IPS-18a (cell line): ENCODE results near the gene JARID2.

Experiments
- H3K27ac ChIP-seq: one replicate; pipeline ENCODE4 v1.5.1; 2013; ENCODE audit warnings: low read length
- H3K27me3 ChIP-seq: one replicate; pipeline ENCODE4 v1.6.1; 2013; ENCODE audit warnings: mild to moderate bottlenecking, low read length; ENCODE audit not compliant: control insufficient read depth, insufficient read depth
- H3K36me3 ChIP-seq: one replicate; pipeline ENCODE4 v1.6.1; 2013; ENCODE audit warnings: low read depth, low read length; ENCODE audit not compliant: control insufficient read depth
- H3K4me1 ChIP-seq: one replicate; pipeline ENCODE4 v1.6.1; 2013; ENCODE audit warnings: low read depth, low read length; ENCODE audit not compliant: control insufficient read depth
- H3K4me3 ChIP-seq: one replicate; pipeline ENCODE4 v1.5.1; 2013; ENCODE audit warnings: low read length
- H3K9ac ChIP-seq: one replicate; pipeline ENCODE4 v1.6.1; 2013; ENCODE audit warnings: mild to moderate bottlenecking, low read length, moderate library complexity
- H3K9me3 ChIP-seq: one replicate; pipeline ENCODE4 v1.6.1; 2013; ENCODE audit warnings: low read depth, low read length; ENCODE audit not compliant: control insufficient read depth

JARID2 gene

DNA sequence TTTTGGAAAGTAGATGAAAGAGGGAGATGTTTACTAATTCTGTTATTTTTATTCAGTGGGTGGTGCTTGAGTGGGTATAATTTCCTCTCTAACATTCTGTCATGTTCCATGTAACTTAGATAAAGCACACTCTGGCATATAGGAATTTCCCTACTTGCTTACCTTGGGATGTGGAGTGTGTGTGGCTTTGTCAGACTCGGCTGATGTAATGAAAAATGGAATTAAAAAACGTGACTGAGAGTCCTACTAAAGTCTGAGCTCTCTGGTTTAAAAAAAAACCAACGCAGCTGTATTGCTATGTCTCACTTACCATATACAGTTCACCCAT, 98.3 kb downstream of the JARID2 start:
- Histone ChIP-seq H3K27ac (no peak overlapping the region), H3K9me3 (no peaks in the 10 kb centered on the region), H3K4me3 (no peak overlapping the region), H3K36me3 (no peaks in the 10 kb centered on the region), H3K9ac (no peak overlapping the region), H3K27me3 (no peaks in the 10 kb centered on the region), H3K4me1 (peaks cover 45% of the 10 kb centered on the region)

DNA sequence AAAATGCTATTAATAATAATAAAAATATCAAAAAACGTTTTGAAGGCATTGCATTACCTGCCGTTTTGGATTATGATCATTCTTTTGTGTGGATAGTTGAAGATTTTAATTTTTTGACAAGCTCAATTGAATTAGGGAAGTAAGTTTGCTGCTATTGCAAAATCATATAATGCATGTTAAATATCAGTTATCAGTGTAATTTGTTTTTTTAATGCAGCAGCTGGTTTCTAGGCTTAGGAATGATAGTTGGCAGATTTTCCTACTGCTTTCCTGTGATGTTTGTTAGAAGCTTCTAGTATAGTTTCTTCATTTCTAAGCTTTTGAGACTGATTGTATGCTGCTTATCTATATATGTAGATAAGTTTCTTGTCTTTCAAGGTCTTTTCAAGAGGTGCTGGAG, 99.0 kb downstream of the JARID2 start:
- no peaks in the 10 kb centered on the region for H3K36me3 ChIP-seq

DNA sequence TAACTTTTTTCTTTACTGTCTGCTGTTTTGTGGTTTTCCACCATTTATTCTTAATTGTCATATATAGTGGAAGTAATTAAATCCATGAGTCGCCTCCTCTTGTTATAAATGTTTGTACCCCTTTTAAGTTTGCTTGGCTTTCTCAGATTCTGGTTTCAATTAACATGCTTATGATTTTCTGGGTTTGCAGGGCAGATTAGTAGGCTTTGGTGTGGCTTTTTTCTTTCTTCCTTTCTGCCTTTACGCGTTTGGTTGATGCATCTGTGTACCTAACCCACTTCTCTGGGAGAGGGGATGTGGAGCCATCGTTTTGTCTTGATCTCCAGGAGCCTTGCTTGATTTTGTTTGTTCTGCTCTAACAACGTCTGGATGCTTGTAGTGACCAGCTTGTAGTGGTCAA, 100.4 kb downstream of the JARID2 start:
- H3K36me3 ChIP-seq, result no peaks in the 10 kb centered on the region
- H3K27me3 ChIP-seq, result no peaks in the 10 kb centered on the region
- H3K9me3 ChIP-seq, result no peaks in the 10 kb centered on the region
- peaks cover 52% of the 10 kb centered on the region for H3K4me1 ChIP-seq
- no peak overlapping the region for H3K27ac ChIP-seq
- no peak overlapping the region for H3K9ac ChIP-seq
- no peak overlapping the region for H3K4me3 ChIP-seq

More for the DNA sequence above, 99.0 kb downstream of the JARID2 start:
- Histone ChIP-seq H3K27me3 (no peaks in the 10 kb centered on the region), H3K27ac (no peak overlapping the region), H3K9me3 (no peaks in the 10 kb centered on the region), H3K9ac (no peak overlapping the region), H3K4me3 (no peak overlapping the region), H3K4me1 (peaks cover 51% of the 10 kb centered on the region)

DNA sequence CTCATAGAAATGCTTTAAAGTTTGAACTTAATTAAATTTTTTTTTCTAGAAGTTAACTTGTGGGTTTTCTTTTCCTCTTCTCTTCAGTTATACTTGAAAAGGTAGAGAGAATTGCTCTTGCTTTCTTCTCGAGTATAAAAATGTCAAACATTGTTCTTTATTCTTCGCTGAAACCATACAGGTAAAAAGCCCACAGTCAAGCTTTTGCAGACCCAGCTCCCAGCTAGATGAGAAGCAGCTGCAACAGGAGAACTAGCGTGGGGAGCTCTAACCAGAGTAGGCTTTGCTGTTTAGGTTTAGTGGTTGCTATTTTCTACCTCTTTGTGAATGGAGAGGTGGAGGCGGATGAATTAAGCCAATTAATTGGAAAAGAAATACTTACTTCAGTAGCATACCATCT, 102.7 kb downstream of the JARID2 start:
- H3K9me3 ChIP-seq, result no peaks in the 10 kb centered on the region
- no peak overlapping the region for H3K27ac ChIP-seq
- H3K4me1 ChIP-seq, result peaks cover 63% of the 10 kb centered on the region
- H3K9ac ChIP-seq, result no peak overlapping the region
- no peak overlapping the region for H3K4me3 ChIP-seq
- no peaks in the 10 kb centered on the region for H3K27me3 ChIP-seq
- H3K36me3 ChIP-seq, result no peaks in the 10 kb centered on the region

DNA sequence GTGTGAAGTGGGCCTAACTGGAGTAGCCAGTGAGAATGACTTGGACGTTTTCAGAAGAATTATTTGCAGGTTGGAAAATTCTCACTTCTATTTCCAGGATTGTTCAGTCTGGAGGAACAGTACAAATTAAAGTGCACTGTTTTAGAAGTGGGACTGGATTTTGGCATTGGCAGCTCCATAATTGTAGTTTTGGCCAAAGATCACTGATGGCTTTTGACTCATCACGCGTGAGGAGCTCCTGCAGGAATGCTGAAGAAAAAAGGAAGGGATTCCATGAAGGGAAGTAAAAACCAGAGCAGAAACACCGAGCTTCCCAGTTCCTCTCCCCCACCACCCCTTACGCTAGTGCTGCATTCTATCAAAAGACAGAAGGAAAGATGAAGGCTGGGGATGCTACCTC, 103.5 kb downstream of the JARID2 start:
- H3K9me3 ChIP-seq, result no peaks in the 10 kb centered on the region
- no peak overlapping the region for H3K9ac ChIP-seq
- H3K27ac ChIP-seq, result no peak overlapping the region
- H3K4me3 ChIP-seq, result no peak overlapping the region
- no peaks in the 10 kb centered on the region for H3K27me3 ChIP-seq
- peaks cover 63% of the 10 kb centered on the region for H3K4me1 ChIP-seq
- H3K36me3 ChIP-seq, result no peaks in the 10 kb centered on the region

DNA sequence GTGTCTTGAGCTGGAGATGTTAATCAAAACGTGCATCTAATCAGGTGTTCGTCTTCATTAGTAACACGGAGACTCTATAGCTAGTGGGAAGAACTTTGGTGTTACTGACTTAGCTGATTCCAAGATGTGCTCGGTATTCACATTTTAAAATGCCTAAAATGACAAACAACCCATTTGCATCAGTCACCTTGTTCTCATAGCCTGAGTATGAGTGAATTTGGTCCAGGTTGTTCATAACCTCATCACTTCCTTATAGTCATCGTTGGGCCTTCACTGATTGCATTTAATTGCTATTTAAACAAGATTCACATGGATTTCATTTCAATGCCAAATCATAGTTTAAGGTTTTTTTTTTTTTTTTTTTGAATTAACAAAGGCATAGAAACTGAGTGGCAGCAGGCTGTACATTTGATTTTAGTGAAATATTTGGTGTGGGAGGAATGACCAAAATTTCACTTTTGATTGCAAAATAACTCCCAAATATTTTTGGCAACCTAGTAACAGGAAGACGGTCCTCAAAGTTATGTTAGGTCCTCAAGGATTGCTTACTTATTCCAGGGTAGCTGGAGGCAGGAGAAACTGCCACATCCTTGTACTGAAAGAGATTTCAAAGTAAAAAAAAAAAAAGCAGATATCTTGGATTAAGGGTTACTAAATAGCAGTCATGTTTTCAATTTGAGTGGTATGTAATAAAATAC, 104.7 kb downstream of the JARID2 start:
- Histone ChIP-seq H3K4me1 (peaks cover 63% of the 10 kb centered on the region), H3K36me3 (no peaks in the 10 kb centered on the region), H3K9ac (no peak overlapping the region), H3K9me3 (no peaks in the 10 kb centered on the region), H3K27me3 (no peaks in the 10 kb centered on the region), H3K27ac (no peak overlapping the region), H3K4me3 (no peak overlapping the region)

DNA sequence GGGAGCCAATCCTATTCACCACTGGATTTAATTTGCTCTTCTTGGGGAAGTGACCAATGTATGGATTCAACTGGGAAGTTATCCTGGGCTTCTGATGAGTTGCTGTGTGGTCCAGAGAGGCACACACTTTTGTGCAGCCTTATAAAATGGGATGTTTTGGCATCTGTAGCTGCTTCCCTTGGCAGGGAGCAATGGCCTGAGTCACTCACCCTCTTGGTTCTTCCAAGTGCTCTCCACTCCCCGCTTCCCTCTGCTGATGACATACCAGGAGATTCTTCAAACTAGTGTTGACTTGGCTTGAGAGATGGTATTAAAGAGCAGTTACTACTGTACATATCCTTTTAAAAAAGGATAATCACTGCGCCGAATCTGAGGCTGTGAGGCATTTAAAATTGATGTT, 105.8 kb downstream of the JARID2 start:
- no peaks in the 10 kb centered on the region for H3K36me3 ChIP-seq

DNA sequence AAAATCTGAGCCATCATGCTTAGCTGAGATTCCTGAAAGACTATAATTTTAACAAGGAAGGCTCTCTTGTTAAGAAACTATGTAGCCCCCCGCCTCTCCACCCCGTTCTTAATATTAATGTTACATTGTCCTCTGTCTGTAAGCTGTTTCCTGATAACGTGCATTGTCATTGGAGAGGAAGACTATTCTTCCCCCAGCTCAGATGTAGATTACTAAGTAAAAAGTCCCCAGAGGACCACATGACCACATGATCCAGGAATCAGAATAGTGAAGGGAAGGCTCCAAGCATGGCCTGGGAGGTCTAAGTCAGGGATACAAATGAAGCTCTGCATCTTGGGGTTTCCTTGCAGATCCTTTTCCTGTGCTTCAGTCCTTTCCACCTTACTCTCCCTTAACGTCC, 106.4 kb downstream of the JARID2 start:
- no peak overlapping the region for H3K9ac ChIP-seq
- no peaks in the 10 kb centered on the region for H3K36me3 ChIP-seq
- no peak overlapping the region for H3K27ac ChIP-seq
- H3K4me1 ChIP-seq, result peaks cover 70% of the 10 kb centered on the region
- no peaks in the 10 kb centered on the region for H3K9me3 ChIP-seq
- no peaks in the 10 kb centered on the region for H3K27me3 ChIP-seq
- H3K4me3 ChIP-seq, result no peak overlapping the region

More for the DNA sequence above, 105.8 kb downstream of the JARID2 start:
- H3K4me1 ChIP-seq, result peaks cover 64% of the 10 kb centered on the region
- no peak overlapping the region for H3K4me3 ChIP-seq
- H3K9me3 ChIP-seq, result no peaks in the 10 kb centered on the region
- H3K27me3 ChIP-seq, result no peaks in the 10 kb centered on the region
- no peak overlapping the region for H3K9ac ChIP-seq
- H3K27ac ChIP-seq, result no peak overlapping the region

DNA sequence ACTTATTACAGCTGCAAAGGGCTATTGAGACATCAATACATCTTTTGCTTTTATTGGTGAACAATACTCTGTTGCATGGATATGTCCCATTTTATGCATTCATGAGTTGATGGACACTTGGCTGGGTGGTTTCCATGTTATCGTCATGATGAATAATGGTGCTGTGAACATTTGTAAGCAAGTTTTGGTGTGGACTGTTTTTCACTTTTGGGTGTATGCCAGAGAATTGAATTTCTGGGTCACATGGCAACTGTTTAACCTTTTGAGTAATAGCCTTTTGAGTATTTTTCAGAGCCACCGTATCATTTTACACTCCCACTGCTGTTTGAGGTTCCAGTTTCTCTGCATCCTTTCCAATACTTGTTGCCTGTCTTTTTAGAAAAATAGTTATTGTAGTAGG, 107.0 kb downstream of the JARID2 start:
- Histone ChIP-seq H3K27ac (no peak overlapping the region), H3K27me3 (no peaks in the 10 kb centered on the region), H3K4me3 (no peak overlapping the region), H3K9ac (no peak overlapping the region), H3K36me3 (no peaks in the 10 kb centered on the region), H3K4me1 (peaks cover 75% of the 10 kb centered on the region), H3K9me3 (no peaks in the 10 kb centered on the region)

DNA sequence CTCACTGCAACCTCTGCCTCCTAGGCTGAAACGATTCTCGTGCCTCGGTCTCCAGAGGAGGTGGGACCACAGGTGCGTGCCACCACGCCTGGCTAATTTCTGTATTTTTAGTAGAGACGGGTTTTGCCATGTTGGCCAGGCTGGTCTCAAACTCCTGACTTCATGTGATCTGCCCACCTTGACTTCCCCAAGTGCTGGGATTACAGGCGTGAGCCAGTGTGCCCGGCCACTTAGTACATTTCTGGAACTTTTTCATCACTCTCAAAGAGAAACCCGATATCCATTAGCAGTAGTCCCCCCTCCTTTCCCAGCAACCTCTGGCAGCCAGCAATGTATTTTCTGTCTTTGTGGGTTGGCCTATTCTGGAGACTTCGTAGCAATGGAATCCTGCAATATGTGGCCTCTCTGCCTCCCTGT, 109.8 kb downstream of the JARID2 start:
- no peak overlapping the region for H3K4me3 ChIP-seq
- H3K36me3 ChIP-seq, result no peaks in the 10 kb centered on the region
- peaks cover 74% of the 10 kb centered on the region for H3K4me1 ChIP-seq
- H3K27ac ChIP-seq, result no peak overlapping the region
- no peak overlapping the region for H3K9ac ChIP-seq
- H3K9me3 ChIP-seq, result no peaks in the 10 kb centered on the region
- H3K27me3 ChIP-seq, result no peaks in the 10 kb centered on the region

DNA sequence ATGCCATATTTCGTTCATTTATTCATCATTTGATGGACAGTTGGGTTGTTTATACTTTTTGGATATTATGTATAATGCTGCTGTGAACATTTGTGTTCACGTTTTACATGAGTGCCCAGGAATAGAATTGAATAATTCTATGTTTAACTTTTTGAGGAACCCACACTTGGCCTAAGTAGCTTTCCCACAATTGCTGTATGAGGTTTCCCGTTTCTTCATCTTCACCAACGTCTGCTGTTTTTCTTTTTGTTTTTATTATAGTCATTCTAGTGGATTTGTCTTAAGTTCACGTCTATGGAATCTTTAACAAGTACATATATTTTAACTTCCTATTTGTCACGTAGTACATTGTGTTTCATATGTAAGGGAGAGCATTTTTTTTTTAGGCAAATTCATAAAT, 110.3 kb downstream of the JARID2 start:
- no peaks in the 10 kb centered on the region for H3K9me3 ChIP-seq
- peaks cover 74% of the 10 kb centered on the region for H3K4me1 ChIP-seq
- no peak overlapping the region for H3K9ac ChIP-seq
- no peak overlapping the region for H3K27ac ChIP-seq
- H3K27me3 ChIP-seq, result no peaks in the 10 kb centered on the region
- H3K4me3 ChIP-seq, result no peak overlapping the region
- no peaks in the 10 kb centered on the region for H3K36me3 ChIP-seq

DNA sequence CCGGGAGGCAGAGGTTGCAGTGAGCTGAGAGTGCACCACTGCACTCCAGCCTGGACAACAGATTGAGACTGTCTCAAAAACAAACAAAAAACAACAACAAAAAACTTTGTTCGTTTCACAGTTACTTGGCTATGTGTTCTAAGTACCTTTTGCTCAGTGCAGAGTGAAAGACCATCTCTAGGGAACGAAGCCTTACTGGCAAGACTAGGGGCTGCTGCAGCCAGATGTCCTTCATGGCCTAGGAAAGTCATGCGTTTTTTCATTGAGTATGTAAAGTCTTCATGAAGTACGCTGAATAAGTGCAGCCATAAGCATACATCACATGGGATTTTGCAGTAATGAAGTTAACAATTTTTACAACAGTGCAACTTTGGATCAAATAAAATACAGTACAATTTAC, 111.1 kb downstream of the JARID2 start:
- no peak overlapping the region for H3K4me3 ChIP-seq
- no peak overlapping the region for H3K9ac ChIP-seq
- no peaks in the 10 kb centered on the region for H3K9me3 ChIP-seq
- H3K4me1 ChIP-seq, result peaks cover 73% of the 10 kb centered on the region
- H3K36me3 ChIP-seq, result no peaks in the 10 kb centered on the region
- H3K27ac ChIP-seq, result no peak overlapping the region
- H3K27me3 ChIP-seq, result no peaks in the 10 kb centered on the region
